Measurements from ENCODE around the gene MARK3.

- TF ChIP-seq CTCF (IDR thresholded peaks at IDR 0.05) (no peak), POLR2A (IDR thresholded peaks at IDR 0.05) (no peak)
These were observed 59.8 kb downstream of the MARK3 start for GRCh38 chr14:103444837-103445524.

Measured in lower leg skin (tissue), 3 donors.